GM18508 (cell line): Measurements from ENCODE around the gene PRR5L.
A peak's percentile ranks its signal among the peaks of the same experiment; 100 is the strongest.

ENCODE experiments used
- ATAC-seq: cut with Tn5 transposase; IDR thresholded peaks from one replicate; pipeline ENCODE4 v1.9.1; 2021; ENCODE audit warnings: moderate number of reproducible peaks; ENCODE audit not compliant: insufficient read depth, unreplicated experiment

PRR5L gene

GRCh38 chr11:36421546-36422155, 125.6 kb downstream of the PRR5L start:
- no peak for ATAC-seq

GRCh38 chr11:36425561-36426081, 129.5 kb downstream of the PRR5L start:
- ATAC-seq = no peak

GRCh38 chr11:36426226-36426848, 130.2 kb downstream of the PRR5L start:
- no peak for ATAC-seq

- ATAC-seq = no peak
Observed at GRCh38 chr11:36427079-36427478, 131.0 kb downstream of the PRR5L start.

GRCh38 chr11:36427876-36428275, 131.8 kb downstream of the PRR5L start:
- no peak for ATAC-seq

GRCh38 chr11:36431429-36432092, 135.5 kb downstream of the PRR5L start:
- no peak for ATAC-seq

- no peak for ATAC-seq
Observed at GRCh38 chr11:36432093-36432469, 136.0 kb downstream of the PRR5L start.

- ATAC-seq = no peak
Observed at GRCh38 chr11:36432738-36433137, 136.7 kb downstream of the PRR5L start.

- no peak for ATAC-seq
Observed at GRCh38 chr11:36436064-36436463, 140.0 kb downstream of the PRR5L start.

GRCh38 chr11:36436589-36436988, 140.5 kb downstream of the PRR5L start:
- no peak for ATAC-seq

- ATAC-seq = no peak
Observed at GRCh38 chr11:36437413-36437812, 141.3 kb downstream of the PRR5L start.

GRCh38 chr11:36438126-36438525, 142.0 kb downstream of the PRR5L start:
- ATAC-seq = no peak

GRCh38 chr11:36441610-36442208, 145.6 kb downstream of the PRR5L start:
- ATAC-seq = peak; percentile 86

GRCh38 chr11:36443661-36444060, 147.6 kb downstream of the PRR5L start:
- no peak for ATAC-seq

- no peak for ATAC-seq
Observed at GRCh38 chr11:36446135-36446534, 150.0 kb downstream of the PRR5L start.

- no peak for ATAC-seq
Observed at GRCh38 chr11:36447514-36447913, 151.4 kb downstream of the PRR5L start.

- no peak for ATAC-seq
Observed at GRCh38 chr11:36447947-36448346, 151.9 kb downstream of the PRR5L start.

GRCh38 chr11:36449561-36450096, 153.5 kb downstream of the PRR5L start:
- ATAC-seq = no peak

GRCh38 chr11:36450110-36450572, 154.1 kb downstream of the PRR5L start:
- no peak for ATAC-seq

- ATAC-seq = no peak
Observed at GRCh38 chr11:36451045-36451444, 155.0 kb downstream of the PRR5L start.

GRCh38 chr11:36451681-36452080, 155.6 kb downstream of the PRR5L start:
- ATAC-seq = no peak
